WTC11 (cell line): ENCODE measurements around the gene DNAAF1. TPM values are rescaled to one million over a fixed set of nuclear protein-coding genes. Genes with fewer than 3 reads are reported as not detected.

ENCODE experiments used
- ATAC-seq: fragments of 200-7000 bp; cut with Tn5 transposase; 2 replicates; pipeline ENCODE4 v1.10.0; 2021; ENCODE audit warnings: mild to moderate bottlenecking, moderate library complexity
- CTCF ChIA-PET: fragments of 300-600 bp; sonication (Branson Sonifier 250); formaldehyde crosslinking; loops from one replicate; lab custom pipeline; 2021; ENCODE audit warnings: antibody characterized with exemption; lab: Charles Lee
- POLR2A ChIA-PET: fragments of 350-600 bp; sonication (Branson Sonifier 250); formaldehyde crosslinking; loops from one replicate; lab custom pipeline; 2021; ENCODE audit warnings: antibody characterized with exemption; lab: Charles Lee
- DNase-seq: peaks from one replicate; pipeline ENCODE4 v3.0.0; 2021; ENCODE audit warnings: low spot score
- H3K27ac Mint-ChIP-seq: 2 replicates; pipeline ENCODE4 v1.8.0; 2021; ENCODE audit warnings: mixed read lengths
- H3K27me3 Mint-ChIP-seq: 2 replicates; pipeline ENCODE4 v1.8.0; 2021; ENCODE audit warnings: low read depth, mild to moderate bottlenecking, moderate library complexity, mixed read lengths
- H3K36me3 Mint-ChIP-seq: 2 replicates; pipeline ENCODE4 v1.8.0; 2021; ENCODE audit warnings: mixed read lengths
- H3K4me1 Mint-ChIP-seq: 2 replicates; pipeline ENCODE4 v1.8.0; 2022; ENCODE audit warnings: mixed read lengths
- H3K4me3 Mint-ChIP-seq: 2 replicates; pipeline ENCODE4 v1.8.0; 2021; ENCODE audit warnings: mild to moderate bottlenecking, moderate library complexity, mixed read lengths
- H3K9me3 Mint-ChIP-seq: 2 replicates; pipeline ENCODE4 v1.8.0; 2021; ENCODE audit warnings: mixed read lengths
- CREB1 ChIP-seq: sonication (generic); formaldehyde crosslinking; IDR thresholded peaks from 2 replicates; pipeline ENCODE4 v1.8.0; 2023; ENCODE audit warnings: mild to moderate bottlenecking, missing genetic modification reagents
- ETV6 ChIP-seq: sonication (generic); formaldehyde crosslinking; IDR thresholded peaks from 2 replicates; pipeline ENCODE4 v1.8.1; 2022; ENCODE audit warnings: mild to moderate bottlenecking, missing genetic modification reagents
- FOXK1 ChIP-seq: sonication (generic); formaldehyde crosslinking; IDR thresholded peaks from 2 replicates; pipeline ENCODE4 v1.8.0; 2022; ENCODE audit warnings: mild to moderate bottlenecking, moderate library complexity, missing genetic modification reagents
- GTF2I ChIP-seq: fragments of 250-450 bp; sonication (Bioruptor Pico); conservative IDR thresholded peaks from 2 replicates; pipeline ENCODE4 v1.4.0; 2021; ENCODE audit warnings: mild to moderate bottlenecking
- MYBL2 ChIP-seq: sonication (generic); formaldehyde crosslinking; IDR thresholded peaks from 2 replicates; pipeline ENCODE4 v1.8.1; 2023; ENCODE audit warnings: mild to moderate bottlenecking, moderate library complexity, missing genetic modification reagents
- NR2C2 ChIP-seq: sonication (generic); formaldehyde crosslinking; IDR thresholded peaks from 2 replicates; pipeline ENCODE4 v1.8.0; 2022; ENCODE audit warnings: mild to moderate bottlenecking, missing genetic modification reagents
- RORB ChIP-seq: fragments of 250-450 bp; sonication (Bioruptor Pico); IDR thresholded peaks from 2 replicates; pipeline ENCODE4 v1.9.0; 2021; ENCODE audit warnings: mild to moderate bottlenecking
- TEAD4 ChIP-seq: sonication (generic); formaldehyde crosslinking; IDR thresholded peaks from 2 replicates; pipeline ENCODE4 v1.8.0; 2022; ENCODE audit warnings: mild to moderate bottlenecking, missing genetic modification reagents
- ZNF121 ChIP-seq: sonication (generic); formaldehyde crosslinking; IDR thresholded peaks from 2 replicates; pipeline ENCODE4 v1.8.0; 2023; ENCODE audit warnings: missing genetic modification reagents
- ZNF138 ChIP-seq: sonication (generic); formaldehyde crosslinking; conservative IDR thresholded peaks from 2 replicates; pipeline ENCODE4 v1.8.1; 2022; ENCODE audit warnings: mild to moderate bottlenecking, moderate library complexity, missing genetic modification reagents
- ZNF263 ChIP-seq: sonication (generic); formaldehyde crosslinking; IDR thresholded peaks from 2 replicates; pipeline ENCODE4 v1.8.1; 2022; ENCODE audit warnings: low read depth, mild to moderate bottlenecking, moderate library complexity, missing genetic modification reagents
- total RNA-seq: library from RNA; stranded (reverse); gene quantifications from 3 replicates; pipeline ENCODE4 v1.2.3, GENCODE V29; 2021
- TF ChIP-seq, protein P1 (sequence below): sonication (generic); formaldehyde crosslinking; IDR thresholded peaks from 2 replicates; pipeline ENCODE4 v1.8.0; 2023; ENCODE audit warnings: mild to moderate bottlenecking, missing genetic modification reagents
- TF ChIP-seq, protein P2 (sequence below): sonication (generic); formaldehyde crosslinking; IDR thresholded peaks from 2 replicates; pipeline ENCODE4 v1.8.1; 2023; ENCODE audit warnings: mild to moderate bottlenecking, missing genetic modification reagents, borderline replicate concordance
- TF ChIP-seq, protein P3 (sequence below): sonication (generic); formaldehyde crosslinking; IDR thresholded peaks from 2 replicates; pipeline ENCODE4 v1.8.1; 2022; ENCODE audit warnings: mild to moderate bottlenecking, moderate library complexity, missing genetic modification reagents
- TF ChIP-seq, protein P4 (sequence below): fragments of 250-450 bp; sonication (Bioruptor Pico); IDR thresholded peaks from 2 replicates; pipeline ENCODE4 v1.8.0; 2021; ENCODE audit warnings: mild to moderate bottlenecking
- TF ChIP-seq, protein P5 (sequence below): sonication (generic); formaldehyde crosslinking; IDR thresholded peaks from 2 replicates; pipeline ENCODE4 v1.8.1; 2023; ENCODE audit warnings: mild to moderate bottlenecking, moderate library complexity, missing genetic modification reagents
- TF ChIP-seq, protein P6 (sequence below): sonication (generic); formaldehyde crosslinking; IDR thresholded peaks from 2 replicates; pipeline ENCODE4 v1.8.1; 2023; ENCODE audit warnings: mild to moderate bottlenecking, missing genetic modification reagents, moderate library complexity

DNAAF1 gene
- total RNA-seq, 1 experiment from 2014 or later, result 0.20 TPM

DNA sequence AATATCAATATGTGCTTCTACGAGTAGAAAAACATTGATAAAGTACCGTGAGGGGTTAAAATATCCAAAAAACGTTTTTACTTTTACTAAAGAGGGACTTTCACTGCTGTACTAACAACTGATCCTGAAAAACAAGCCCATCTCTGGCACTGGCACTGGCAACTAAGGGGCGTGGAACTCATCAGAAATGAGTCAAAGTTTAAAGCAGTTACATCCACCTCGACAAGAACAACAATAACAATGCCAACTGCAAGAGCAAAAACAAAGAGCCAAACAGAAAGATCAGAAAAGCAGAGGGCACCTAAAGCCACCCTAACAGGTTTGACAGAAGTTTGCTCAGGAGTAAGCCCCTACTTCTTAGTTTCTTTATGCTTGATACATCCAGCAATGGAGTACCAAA, 41.4 kb upstream of the DNAAF1 start:
- H3K27me3 Mint-ChIP-seq, result no peaks in the 10 kb centered on the region
- H3K9me3 Mint-ChIP-seq, result no peaks in the 10 kb centered on the region
- peak overlapping the region; percentile 67 for H3K27ac Mint-ChIP-seq
- H3K36me3 Mint-ChIP-seq, result peaks cover 6% of the 10 kb centered on the region
- ATAC-seq (no peak), DNase-seq (no peak)
- CTCF ChIA-PET, result interaction anchor here (1.3 to 1.4 kb wide), 2 partner anchors 19 to 83 kb away, joined by 5 to 6 read pairs; partner anchors contain the start of gene TAF1C
- POLR2A ChIA-PET, result no interaction called here
- H3K4me1 Mint-ChIP-seq, result peaks cover 18% of the 10 kb centered on the region
- TF ChIP-seq ZNF138 (CRISPR knock-in tag) (no peak), GTF2I (CRISPR knock-in tag) (no peak), ZNF263 (CRISPR knock-in tag) (no peak)
- TF ChIP-seq, protein P1, sequence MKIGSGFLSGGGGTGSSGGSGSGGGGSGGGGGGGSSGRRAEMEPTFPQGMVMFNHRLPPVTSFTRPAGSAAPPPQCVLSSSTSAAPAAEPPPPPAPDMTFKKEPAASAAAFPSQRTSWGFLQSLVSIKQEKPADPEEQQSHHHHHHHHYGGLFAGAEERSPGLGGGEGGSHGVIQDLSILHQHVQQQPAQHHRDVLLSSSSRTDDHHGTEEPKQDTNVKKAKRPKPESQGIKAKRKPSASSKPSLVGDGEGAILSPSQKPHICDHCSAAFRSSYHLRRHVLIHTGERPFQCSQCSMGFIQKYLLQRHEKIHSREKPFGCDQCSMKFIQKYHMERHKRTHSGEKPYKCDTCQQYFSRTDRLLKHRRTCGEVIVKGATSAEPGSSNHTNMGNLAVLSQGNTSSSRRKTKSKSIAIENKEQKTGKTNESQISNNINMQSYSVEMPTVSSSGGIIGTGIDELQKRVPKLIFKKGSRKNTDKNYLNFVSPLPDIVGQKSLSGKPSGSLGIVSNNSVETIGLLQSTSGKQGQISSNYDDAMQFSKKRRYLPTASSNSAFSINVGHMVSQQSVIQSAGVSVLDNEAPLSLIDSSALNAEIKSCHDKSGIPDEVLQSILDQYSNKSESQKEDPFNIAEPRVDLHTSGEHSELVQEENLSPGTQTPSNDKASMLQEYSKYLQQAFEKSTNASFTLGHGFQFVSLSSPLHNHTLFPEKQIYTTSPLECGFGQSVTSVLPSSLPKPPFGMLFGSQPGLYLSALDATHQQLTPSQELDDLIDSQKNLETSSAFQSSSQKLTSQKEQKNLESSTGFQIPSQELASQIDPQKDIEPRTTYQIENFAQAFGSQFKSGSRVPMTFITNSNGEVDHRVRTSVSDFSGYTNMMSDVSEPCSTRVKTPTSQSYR (CRISPR knock-in tag), result no peak
- H3K4me3 Mint-ChIP-seq, result no peak overlapping the region

DNA sequence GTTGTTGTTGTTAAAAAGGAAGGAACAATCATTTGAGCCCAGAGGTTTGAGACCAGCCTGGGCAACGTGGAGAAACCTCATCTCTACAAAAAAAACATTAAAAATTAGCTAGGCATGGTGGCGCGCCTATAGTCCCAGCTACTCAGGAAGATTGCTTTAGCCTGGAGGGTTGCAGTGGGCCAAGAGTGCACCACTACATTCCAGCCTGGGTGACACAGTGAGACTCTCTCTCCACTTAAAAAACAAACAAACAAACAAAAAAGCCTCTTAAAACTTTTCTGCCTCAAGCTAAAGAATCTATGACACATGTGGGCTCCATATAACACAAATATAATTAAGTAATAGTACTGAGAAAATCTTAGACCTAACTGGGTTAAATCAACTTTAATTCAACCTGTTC, 40.9 kb upstream of the DNAAF1 start:
- ATAC-seq (no peak), DNase-seq (no peak)
- Mint-ChIP-seq H3K9me3 (no peaks in the 10 kb centered on the region), H3K4me1 (peaks cover 18% of the 10 kb centered on the region), H3K27ac (no peak overlapping the region), H3K36me3 (0 out of 2 replicates have a peak, but pooled peaks cover under 1% of the 10 kb centered on the region), H3K27me3 (no peaks in the 10 kb centered on the region), H3K4me3 (no peak overlapping the region)
- CTCF ChIA-PET, result interaction anchor here (1.3 to 3.6 kb wide), 3 partner anchors 12 to 83 kb away, joined by 5 to 20 read pairs (median 6); partner anchors contain the start of genes MBTPS1 and TAF1C
- TF ChIP-seq RORB (CRISPR knock-in tag), result no peak
- POLR2A ChIA-PET, result no interaction called here

DNA sequence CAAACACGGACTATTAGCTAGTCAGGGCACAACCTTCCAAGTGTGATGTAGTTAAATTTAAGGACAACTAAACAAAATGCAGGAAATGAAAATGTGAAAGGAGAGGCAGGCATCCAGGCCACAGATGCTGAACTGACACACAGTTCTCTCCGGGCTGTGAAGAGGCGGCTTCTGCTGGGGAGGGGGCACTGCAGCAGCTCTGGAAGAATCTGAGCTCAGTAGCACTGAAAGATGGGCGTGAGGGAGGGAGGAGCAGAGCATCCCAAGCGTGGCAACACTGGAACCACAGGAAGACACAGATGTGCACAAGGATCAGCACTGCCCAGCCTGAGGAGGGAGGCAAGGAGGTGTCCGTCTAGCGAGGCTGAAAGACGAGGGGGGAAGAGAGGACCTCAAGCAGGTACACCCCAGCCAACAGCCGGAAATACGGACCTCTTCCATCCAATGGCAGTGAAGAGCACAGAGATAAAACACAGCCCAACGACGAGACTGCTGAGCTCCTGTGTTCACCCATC, 39.8 kb upstream of the DNAAF1 start:
- Mint-ChIP-seq H3K36me3 (no peaks in the 10 kb centered on the region), H3K9me3 (no peaks in the 10 kb centered on the region), H3K27ac (peak overlapping the region; percentile 34), H3K27me3 (no peaks in the 10 kb centered on the region), H3K4me1 (peaks cover 22% of the 10 kb centered on the region), H3K4me3 (no peak overlapping the region)
- TF ChIP-seq NR2C2 (CRISPR knock-in tag) (no peak), ZNF121 (CRISPR knock-in tag) (no peak), MYBL2 (no peak), FOXK1 (CRISPR knock-in tag) (no peak), CREB1 (CRISPR knock-in tag) (no peak), ETV6 (CRISPR knock-in tag) (no peak), TEAD4 (CRISPR knock-in tag) (no peak)
- TF ChIP-seq, protein P2, sequence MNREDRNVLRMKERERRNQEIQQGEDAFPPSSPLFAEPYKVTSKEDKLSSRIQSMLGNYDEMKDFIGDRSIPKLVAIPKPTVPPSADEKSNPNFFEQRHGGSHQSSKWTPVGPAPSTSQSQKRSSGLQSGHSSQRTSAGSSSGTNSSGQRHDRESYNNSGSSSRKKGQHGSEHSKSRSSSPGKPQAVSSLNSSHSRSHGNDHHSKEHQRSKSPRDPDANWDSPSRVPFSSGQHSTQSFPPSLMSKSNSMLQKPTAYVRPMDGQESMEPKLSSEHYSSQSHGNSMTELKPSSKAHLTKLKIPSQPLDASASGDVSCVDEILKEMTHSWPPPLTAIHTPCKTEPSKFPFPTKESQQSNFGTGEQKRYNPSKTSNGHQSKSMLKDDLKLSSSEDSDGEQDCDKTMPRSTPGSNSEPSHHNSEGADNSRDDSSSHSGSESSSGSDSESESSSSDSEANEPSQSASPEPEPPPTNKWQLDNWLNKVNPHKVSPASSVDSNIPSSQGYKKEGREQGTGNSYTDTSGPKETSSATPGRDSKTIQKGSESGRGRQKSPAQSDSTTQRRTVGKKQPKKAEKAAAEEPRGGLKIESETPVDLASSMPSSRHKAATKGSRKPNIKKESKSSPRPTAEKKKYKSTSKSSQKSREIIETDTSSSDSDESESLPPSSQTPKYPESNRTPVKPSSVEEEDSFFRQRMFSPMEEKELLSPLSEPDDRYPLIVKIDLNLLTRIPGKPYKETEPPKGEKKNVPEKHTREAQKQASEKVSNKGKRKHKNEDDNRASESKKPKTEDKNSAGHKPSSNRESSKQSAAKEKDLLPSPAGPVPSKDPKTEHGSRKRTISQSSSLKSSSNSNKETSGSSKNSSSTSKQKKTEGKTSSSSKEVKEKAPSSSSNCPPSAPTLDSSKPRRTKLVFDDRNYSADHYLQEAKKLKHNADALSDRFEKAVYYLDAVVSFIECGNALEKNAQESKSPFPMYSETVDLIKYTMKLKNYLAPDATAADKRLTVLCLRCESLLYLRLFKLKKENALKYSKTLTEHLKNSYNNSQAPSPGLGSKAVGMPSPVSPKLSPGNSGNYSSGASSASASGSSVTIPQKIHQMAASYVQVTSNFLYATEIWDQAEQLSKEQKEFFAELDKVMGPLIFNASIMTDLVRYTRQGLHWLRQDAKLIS (CRISPR knock-in tag), result no peak
- TF ChIP-seq, protein P3, sequence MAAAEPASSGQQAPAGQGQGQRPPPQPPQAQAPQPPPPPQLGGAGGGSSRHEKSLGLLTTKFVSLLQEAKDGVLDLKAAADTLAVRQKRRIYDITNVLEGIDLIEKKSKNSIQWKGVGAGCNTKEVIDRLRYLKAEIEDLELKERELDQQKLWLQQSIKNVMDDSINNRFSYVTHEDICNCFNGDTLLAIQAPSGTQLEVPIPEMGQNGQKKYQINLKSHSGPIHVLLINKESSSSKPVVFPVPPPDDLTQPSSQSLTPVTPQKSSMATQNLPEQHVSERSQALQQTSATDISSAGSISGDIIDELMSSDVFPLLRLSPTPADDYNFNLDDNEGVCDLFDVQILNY, result no peak
- TF ChIP-seq, protein P4, sequence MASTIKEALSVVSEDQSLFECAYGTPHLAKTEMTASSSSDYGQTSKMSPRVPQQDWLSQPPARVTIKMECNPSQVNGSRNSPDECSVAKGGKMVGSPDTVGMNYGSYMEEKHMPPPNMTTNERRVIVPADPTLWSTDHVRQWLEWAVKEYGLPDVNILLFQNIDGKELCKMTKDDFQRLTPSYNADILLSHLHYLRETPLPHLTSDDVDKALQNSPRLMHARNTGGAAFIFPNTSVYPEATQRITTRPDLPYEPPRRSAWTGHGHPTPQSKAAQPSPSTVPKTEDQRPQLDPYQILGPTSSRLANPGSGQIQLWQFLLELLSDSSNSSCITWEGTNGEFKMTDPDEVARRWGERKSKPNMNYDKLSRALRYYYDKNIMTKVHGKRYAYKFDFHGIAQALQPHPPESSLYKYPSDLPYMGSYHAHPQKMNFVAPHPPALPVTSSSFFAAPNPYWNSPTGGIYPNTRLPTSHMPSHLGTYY (CRISPR knock-in tag), result no peak
- TF ChIP-seq, protein P5, sequence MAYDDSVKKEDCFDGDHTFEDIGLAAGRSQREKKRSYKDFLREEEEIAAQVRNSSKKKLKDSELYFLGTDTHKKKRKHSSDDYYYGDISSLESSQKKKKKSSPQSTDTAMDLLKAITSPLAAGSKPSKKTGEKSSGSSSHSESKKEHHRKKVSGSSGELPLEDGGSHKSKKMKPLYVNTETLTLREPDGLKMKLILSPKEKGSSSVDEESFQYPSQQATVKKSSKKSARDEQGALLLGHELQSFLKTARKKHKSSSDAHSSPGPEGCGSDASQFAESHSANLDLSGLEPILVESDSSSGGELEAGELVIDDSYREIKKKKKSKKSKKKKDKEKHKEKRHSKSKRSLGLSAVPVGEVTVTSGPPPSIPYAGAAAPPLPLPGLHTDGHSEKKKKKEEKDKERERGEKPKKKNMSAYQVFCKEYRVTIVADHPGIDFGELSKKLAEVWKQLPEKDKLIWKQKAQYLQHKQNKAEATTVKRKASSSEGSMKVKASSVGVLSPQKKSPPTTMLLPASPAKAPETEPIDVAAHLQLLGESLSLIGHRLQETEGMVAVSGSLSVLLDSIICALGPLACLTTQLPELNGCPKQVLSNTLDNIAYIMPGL (CRISPR knock-in tag), result no peak
- TF ChIP-seq, protein P6, sequence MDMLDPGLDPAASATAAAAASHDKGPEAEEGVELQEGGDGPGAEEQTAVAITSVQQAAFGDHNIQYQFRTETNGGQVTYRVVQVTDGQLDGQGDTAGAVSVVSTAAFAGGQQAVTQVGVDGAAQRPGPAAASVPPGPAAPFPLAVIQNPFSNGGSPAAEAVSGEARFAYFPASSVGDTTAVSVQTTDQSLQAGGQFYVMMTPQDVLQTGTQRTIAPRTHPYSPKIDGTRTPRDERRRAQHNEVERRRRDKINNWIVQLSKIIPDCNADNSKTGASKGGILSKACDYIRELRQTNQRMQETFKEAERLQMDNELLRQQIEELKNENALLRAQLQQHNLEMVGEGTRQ (CRISPR knock-in tag), result no peak
- ATAC-seq (no peak), DNase-seq (no peak)
- POLR2A ChIA-PET, result no interaction called here
- CTCF ChIA-PET, result interaction anchor here (0.9 to 3.6 kb wide), 5 partner anchors 11 to 82 kb away, joined by 3 to 20 read pairs (median 5); partner anchors contain the start of genes MBTPS1 and TAF1C
